ENCODE data around the gene CHST6. TPM values are rescaled to one million over a fixed set of nuclear protein-coding genes. Genes with fewer than 3 reads are reported as not detected.
A peak's percentile ranks its signal among the peaks of the same experiment; 100 is the strongest.
"Not testable (repeated sequence)": the region's sequence is repeated elsewhere in the genome, so short reads cannot be mapped to it uniquely, and the experiment has no call there.

CHST6 gene
- total RNA-seq, 2 experiments from 2014 or later, result 0.06 TPM; not detected in 1

GRCh38 chr16:75471723-75472633, 23.3 kb downstream of the CHST6 start:
- H3K27ac Mint-ChIP-seq, result no peak overlapping the region

GRCh38 chr16:75466760-75467159, 28.5 kb downstream of the CHST6 start:
- Mint-ChIP-seq H3K4me3 (no peak overlapping the region), H3K4me1 (peaks cover 22% of the 10 kb centered on the region), H3K27me3 (no peaks in the 10 kb centered on the region), H3K27ac (no peak overlapping the region), H3K9me3 (no peaks in the 10 kb centered on the region), H3K36me3 (no peaks in the 10 kb centered on the region)
- DNase-seq, result no peak

More at GRCh38 chr16:75471723-75472633, 23.3 kb downstream of the CHST6 start:
- Mint-ChIP-seq H3K4me3 (no peak overlapping the region), H3K36me3 (no peaks in the 10 kb centered on the region), H3K4me1 (peaks cover 4% of the 10 kb centered on the region), H3K9me3 (no peaks in the 10 kb centered on the region), H3K27me3 (no peaks in the 10 kb centered on the region)
- DNase-seq, result no peak

- H3K9me3 Mint-ChIP-seq, result no peaks in the 10 kb centered on the region
- no peaks in the 10 kb centered on the region for H3K27me3 Mint-ChIP-seq
- H3K4me1 Mint-ChIP-seq, result peaks cover 39% of the 10 kb centered on the region
- peak within 1 kb of the TSS; percentile 91 for H3K27ac Mint-ChIP-seq
- H3K36me3 Mint-ChIP-seq, result peaks cover 9% of the 10 kb centered on the region
- peak; percentile 100 for DNase-seq
- H3K4me3 Mint-ChIP-seq, result peak within 1 kb of the TSS; percentile 96
These were observed 30.9 kb downstream of the CHST6 start, which contains the start of gene TMEM170A for GRCh38 chr16:75464122-75464918. TMEM170A (minus strand) TSS chr16:75464689; CDS start chr16:75464600, 89 bp downstream.

GRCh38 chr16:75463389-75464121, 31.7 kb downstream of the CHST6 start:
- Mint-ChIP-seq H3K4me3 (peak overlapping the region; percentile 96), H3K4me1 (peaks cover 41% of the 10 kb centered on the region), H3K27ac (peak overlapping the region; percentile 91)
- H3K27me3 Mint-ChIP-seq, H3K9me3 Mint-ChIP-seq, H3K36me3 Mint-ChIP-seq: not testable (repeated sequence)
- peak; percentile 39 for DNase-seq

GRCh38 chr16:75462806-75463205, 32.4 kb downstream of the CHST6 start:
- Mint-ChIP-seq H3K36me3 (peaks cover 9% of the 10 kb centered on the region), H3K4me1 (peaks cover 45% of the 10 kb centered on the region), H3K27me3 (no peaks in the 10 kb centered on the region), H3K9me3 (no peaks in the 10 kb centered on the region), H3K27ac (peak overlapping the region; percentile 91), H3K4me3 (peak overlapping the region; percentile 96)
- no peak for DNase-seq

GRCh38 chr16:75461575-75461974, 33.7 kb downstream of the CHST6 start:
- no peaks in the 10 kb centered on the region for H3K27me3 Mint-ChIP-seq
- H3K36me3 Mint-ChIP-seq, result peaks cover 9% of the 10 kb centered on the region
- no peaks in the 10 kb centered on the region for H3K9me3 Mint-ChIP-seq
- peaks cover 50% of the 10 kb centered on the region for H3K4me1 Mint-ChIP-seq
- no peak overlapping the region for H3K4me3 Mint-ChIP-seq
- no peak for DNase-seq
- H3K27ac Mint-ChIP-seq, result no peak overlapping the region

- Mint-ChIP-seq H3K36me3 (peaks cover 9% of the 10 kb centered on the region), H3K27me3 (no peaks in the 10 kb centered on the region), H3K4me3 (no peak overlapping the region), H3K9me3 (no peaks in the 10 kb centered on the region), H3K27ac (no peak overlapping the region), H3K4me1 (peaks cover 51% of the 10 kb centered on the region)
- DNase-seq, result no peak
These were observed 34.8 kb downstream of the CHST6 start for GRCh38 chr16:75460446-75460845.

- Mint-ChIP-seq H3K27ac (peak overlapping the region; percentile 55), H3K27me3 (no peaks in the 10 kb centered on the region), H3K4me3 (no peak overlapping the region), H3K36me3 (peaks cover 9% of the 10 kb centered on the region), H3K4me1 (peaks cover 49% of the 10 kb centered on the region), H3K9me3 (no peaks in the 10 kb centered on the region)
- DNase-seq, result no peak
These were observed 35.5 kb downstream of the CHST6 start for GRCh38 chr16:75459691-75460090.

GRCh38 chr16:75458439-75458838, 36.8 kb downstream of the CHST6 start:
- H3K9me3 Mint-ChIP-seq, result no peaks in the 10 kb centered on the region
- H3K27me3 Mint-ChIP-seq, result no peaks in the 10 kb centered on the region
- no peak for DNase-seq
- H3K27ac Mint-ChIP-seq, result no peak overlapping the region
- no peak overlapping the region for H3K4me3 Mint-ChIP-seq
- H3K36me3 Mint-ChIP-seq, result peaks cover 9% of the 10 kb centered on the region
- H3K4me1 Mint-ChIP-seq, result peaks cover 52% of the 10 kb centered on the region

- no peaks in the 10 kb centered on the region for H3K9me3 Mint-ChIP-seq
- no peaks in the 10 kb centered on the region for H3K27me3 Mint-ChIP-seq
- H3K4me3 Mint-ChIP-seq, result no peak overlapping the region
- no peak for DNase-seq
- H3K27ac Mint-ChIP-seq, result no peak overlapping the region
- peaks cover 49% of the 10 kb centered on the region for H3K4me1 Mint-ChIP-seq
- peaks cover 9% of the 10 kb centered on the region for H3K36me3 Mint-ChIP-seq
These were observed 37.2 kb downstream of the CHST6 start for GRCh38 chr16:75458029-75458428.

GRCh38 chr16:75457485-75458021, 37.7 kb downstream of the CHST6 start:
- Mint-ChIP-seq H3K27me3 (no peaks in the 10 kb centered on the region), H3K4me3 (no peak overlapping the region), H3K36me3 (peaks cover 9% of the 10 kb centered on the region), H3K9me3 (no peaks in the 10 kb centered on the region), H3K4me1 (peaks cover 46% of the 10 kb centered on the region), H3K27ac (no peak overlapping the region)
- DNase-seq, result no peak

GRCh38 chr16:75456971-75457370, 38.3 kb downstream of the CHST6 start:
- DNase-seq, result no peak
- Mint-ChIP-seq H3K27ac (no peak overlapping the region), H3K36me3 (peaks cover 9% of the 10 kb centered on the region), H3K4me3 (no peak overlapping the region), H3K4me1 (peaks cover 41% of the 10 kb centered on the region), H3K27me3 (no peaks in the 10 kb centered on the region), H3K9me3 (no peaks in the 10 kb centered on the region)

- H3K4me3 Mint-ChIP-seq, H3K9me3 Mint-ChIP-seq, H3K27ac Mint-ChIP-seq, H3K36me3 Mint-ChIP-seq, DNase-seq, H3K27me3 Mint-ChIP-seq: not testable (repeated sequence)
- H3K4me1 Mint-ChIP-seq, result peaks cover 36% of the 10 kb centered on the region
These were observed 38.8 kb downstream of the CHST6 start for GRCh38 chr16:75456486-75456885.

GRCh38 chr16:75455677-75456076, 39.6 kb downstream of the CHST6 start:
- DNase-seq, result no peak
- Mint-ChIP-seq H3K4me1 (peaks cover 30% of the 10 kb centered on the region), H3K27ac (no peak overlapping the region), H3K9me3 (no peaks in the 10 kb centered on the region), H3K4me3 (no peak overlapping the region), H3K27me3 (no peaks in the 10 kb centered on the region), H3K36me3 (peaks cover 17% of the 10 kb centered on the region)

Data from activated naive CD8-positive, alpha-beta T cell treated with anti-CD3 and anti-CD28 coated beads for 36 hours (primary cell).